Ishikawa (cell line): ENCODE results near the gene WDR11.

Source experiments
- EGR1 ChIP-seq: IDR thresholded peaks from 2 replicates; pipeline ENCODE4 v1.6.1; 2012
- EP300 ChIP-seq: IDR thresholded peaks from 2 replicates; pipeline ENCODE4 v1.6.1; 2012; ENCODE audit warnings: borderline replicate concordance
- MAX ChIP-seq: IDR thresholded peaks from 2 replicates; pipeline ENCODE4 v1.6.1; 2012
- RAD21 ChIP-seq: IDR thresholded peaks from 2 replicates; pipeline ENCODE4 v1.6.1; 2012; ENCODE audit warnings: low read depth
- REST ChIP-seq: IDR thresholded peaks from 2 replicates; pipeline ENCODE4 v1.6.1; 2012; ENCODE audit warnings: low read depth, mild to moderate bottlenecking
- TAF1 ChIP-seq: IDR thresholded peaks from 2 replicates; pipeline ENCODE4 v1.6.1; 2012; ENCODE audit warnings: low read depth, mild to moderate bottlenecking
- USF1 ChIP-seq: IDR thresholded peaks from 2 replicates; pipeline ENCODE4 v1.6.1; 2012
- YY1 ChIP-seq: IDR thresholded peaks from 2 replicates; pipeline ENCODE4 v1.6.1; 2012; ENCODE audit warnings: low read depth
- ZBTB7A ChIP-seq: IDR thresholded peaks from 2 replicates; pipeline ENCODE4 v1.6.1; 2012; ENCODE audit warnings: low read depth

GRCh38 chr10:120940299-120940900 lies 89.2 kb downstream of the WDR11 start:
- peak; percentile 24; the same call in 1 of the 2 replicates for TF ChIP-seq RAD21
- TF ChIP-seq TAF1, result no peak
- no peak for TF ChIP-seq MAX
- TF ChIP-seq EP300, result no peak
- no peak for TF ChIP-seq USF1
- no peak for TF ChIP-seq ZBTB7A
- TF ChIP-seq EGR1, result no peak
- TF ChIP-seq YY1, result no peak
- no peak for TF ChIP-seq REST
